GM19438 (cell line): ENCODE data around the gene MED13L.
"Not testable (repeated sequence)": the region's sequence is repeated elsewhere in the genome, so short reads cannot be mapped to it uniquely, and the experiment has no call there.

Experiments used
- ATAC-seq: cut with Tn5 transposase; IDR thresholded peaks from one replicate; pipeline ENCODE4 v1.9.1; 2021; ENCODE audit warnings: low read depth; ENCODE audit not compliant: unreplicated experiment

The MED13L gene

GRCh38 chr12:116037941-116038837 is 239.3 kb downstream of the MED13L start:
- no peak for ATAC-seq

DNA sequence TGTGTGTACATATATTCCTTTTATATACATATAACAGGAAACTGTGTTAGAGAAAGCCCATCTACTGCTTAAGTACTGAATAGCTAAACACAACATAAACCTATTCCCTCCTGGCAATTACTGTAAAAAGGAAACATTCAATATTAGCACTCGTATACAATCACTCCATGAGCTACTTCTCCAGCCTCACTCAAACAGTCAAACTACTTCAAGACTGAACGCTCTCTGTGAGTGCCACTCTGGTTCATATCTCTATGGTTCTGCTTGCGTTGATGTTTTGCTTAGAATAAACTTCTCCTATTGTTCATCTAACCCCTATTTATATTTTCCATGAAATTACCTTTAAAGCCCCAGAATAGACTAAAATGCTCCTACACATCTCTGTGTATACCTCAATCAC is 243.7 kb downstream of the MED13L start:
- ATAC-seq = no peak

DNA sequence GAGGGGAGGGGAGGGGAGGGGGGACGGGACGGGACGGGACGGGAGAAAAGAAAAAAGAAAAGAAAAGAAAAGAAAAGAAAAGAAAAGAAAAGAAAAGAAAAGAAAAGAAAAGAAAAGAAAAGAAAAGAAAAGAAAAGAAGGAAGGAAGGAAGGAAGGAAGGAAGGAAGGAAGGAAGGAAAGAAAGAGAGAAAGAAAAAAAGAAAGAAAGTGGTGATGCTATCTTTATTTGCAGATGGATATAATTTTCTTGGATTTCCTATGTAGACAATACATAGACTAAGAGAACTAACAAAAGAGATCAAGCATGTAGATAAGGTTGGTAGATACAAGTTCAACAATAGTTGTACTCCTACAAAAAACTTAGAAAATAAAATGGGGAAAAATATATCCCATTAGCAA is 245.9 kb downstream of the MED13L start:
- not testable (repeated sequence) for ATAC-seq

DNA sequence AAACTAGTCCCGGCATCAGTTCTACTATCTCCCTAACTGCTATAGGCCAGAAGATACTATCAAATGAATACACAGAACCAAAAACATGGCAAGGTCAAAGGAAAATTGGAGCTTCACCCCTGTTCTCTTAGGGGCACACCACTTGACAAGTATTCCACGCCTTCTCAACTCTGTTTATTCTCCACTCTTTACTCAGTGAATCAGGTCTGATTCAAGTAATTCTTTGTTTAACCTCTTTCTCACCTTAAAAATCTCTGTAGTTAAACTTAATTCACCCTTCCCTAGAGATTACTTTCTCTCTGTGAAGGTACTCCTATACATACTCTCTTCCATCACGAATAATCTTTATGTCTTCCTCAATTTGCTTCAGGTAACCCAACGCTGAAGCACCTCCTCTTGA is 248.9 kb downstream of the MED13L start:
- no peak for ATAC-seq

GRCh38 chr12:116027551-116027821 is 250.0 kb downstream of the MED13L start:
- no peak for ATAC-seq

DNA sequence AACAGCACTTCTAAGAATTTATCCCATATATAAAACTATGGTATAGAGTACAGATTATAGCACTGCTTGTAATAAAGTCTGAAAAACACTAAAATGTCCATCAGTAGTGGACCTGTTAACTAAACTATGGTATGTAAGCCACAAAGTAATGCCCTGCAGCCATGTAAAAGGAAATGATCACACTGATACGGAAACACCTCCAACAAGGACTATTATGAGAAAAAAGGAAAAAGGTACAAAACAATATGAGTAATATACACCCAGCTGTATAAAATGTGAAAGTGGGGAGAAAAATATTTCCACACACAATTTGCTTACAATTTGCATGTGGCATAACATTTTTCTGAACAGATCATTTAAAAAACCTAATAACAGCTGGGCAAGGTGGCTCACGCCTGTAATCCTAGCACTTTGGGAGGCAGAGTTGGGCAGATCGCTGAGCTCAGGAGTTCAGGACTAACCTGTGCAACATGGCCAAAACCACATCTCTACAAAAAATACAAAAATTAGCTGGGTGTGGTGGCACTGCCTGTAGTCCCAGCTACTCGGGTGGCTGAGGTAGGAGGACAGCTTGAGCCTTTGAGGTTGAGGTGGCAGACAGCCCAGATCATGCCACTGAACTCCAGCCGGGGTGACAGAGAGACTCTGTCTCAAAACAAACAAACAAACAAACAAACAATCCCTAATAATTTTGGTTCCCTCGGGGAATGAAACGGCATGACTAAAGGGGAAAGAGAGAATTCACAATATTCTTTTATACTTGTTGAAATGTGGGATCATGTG is 250.5 kb downstream of the MED13L start:
- ATAC-seq = no peak

DNA sequence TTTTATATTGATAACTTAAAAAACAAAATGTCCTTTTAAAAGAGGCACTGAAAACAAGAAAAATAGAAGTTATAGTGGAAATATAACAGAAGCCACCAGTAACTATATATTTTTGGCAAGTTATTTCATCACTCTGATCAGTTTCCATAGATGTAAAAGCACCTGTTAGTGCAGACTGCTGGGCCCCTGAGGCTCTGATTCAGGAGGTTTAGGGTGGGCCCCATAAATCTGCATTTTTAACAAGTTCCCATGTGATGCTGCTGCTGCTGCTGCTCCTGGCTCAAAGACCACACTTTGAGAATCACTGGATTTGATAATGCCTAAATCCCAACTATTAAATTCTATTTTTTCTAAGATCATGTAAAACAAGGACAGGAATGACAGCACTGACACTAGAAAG is 251.1 kb downstream of the MED13L start:
- no peak for ATAC-seq

- ATAC-seq = no peak
These were observed 252.7 kb downstream of the MED13L start for GRCh38 chr12:116024769-116025168.

DNA sequence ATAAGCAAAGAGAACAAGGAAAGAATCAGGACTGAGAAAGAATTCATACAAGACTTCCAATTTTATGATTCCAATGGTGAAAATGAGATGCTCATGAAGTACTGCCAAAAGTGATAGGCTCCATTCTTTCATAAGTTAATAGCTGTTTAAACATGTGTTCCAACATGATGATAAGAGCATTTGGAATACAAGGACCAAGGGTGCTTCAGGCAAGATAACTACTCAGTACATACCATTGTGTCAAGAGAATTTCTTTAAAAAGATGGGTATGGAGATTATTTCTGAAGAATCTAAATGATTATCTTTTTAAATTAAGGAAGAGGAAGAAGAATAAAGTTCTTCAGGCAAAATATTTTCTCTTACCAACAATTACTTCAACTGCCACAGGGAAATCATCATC is 258.1 kb downstream of the MED13L start:
- no peak for ATAC-seq

DNA sequence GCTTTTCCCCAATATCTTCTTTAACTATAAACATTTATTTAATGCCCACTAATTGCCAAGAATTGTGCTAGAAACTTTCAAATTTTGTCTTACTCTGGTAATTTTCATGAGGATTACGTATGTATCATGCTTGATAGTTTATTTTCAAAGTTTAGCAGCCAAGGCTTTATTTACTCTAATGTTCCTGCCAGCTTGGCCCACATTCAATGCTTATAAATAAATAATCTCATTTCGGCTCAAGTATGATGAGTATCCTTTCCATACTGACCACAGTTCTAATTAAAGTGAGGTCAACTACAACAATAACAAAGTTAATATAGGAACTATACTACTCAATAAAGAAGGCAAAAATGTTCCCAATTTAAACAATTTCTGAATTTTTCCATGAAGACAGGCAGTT is 259.2 kb downstream of the MED13L start:
- ATAC-seq = no peak

GRCh38 chr12:116015525-116015924 is 262.0 kb downstream of the MED13L start:
- ATAC-seq = no peak

GRCh38 chr12:116012757-116013156 is 264.7 kb downstream of the MED13L start:
- ATAC-seq = no peak

DNA sequence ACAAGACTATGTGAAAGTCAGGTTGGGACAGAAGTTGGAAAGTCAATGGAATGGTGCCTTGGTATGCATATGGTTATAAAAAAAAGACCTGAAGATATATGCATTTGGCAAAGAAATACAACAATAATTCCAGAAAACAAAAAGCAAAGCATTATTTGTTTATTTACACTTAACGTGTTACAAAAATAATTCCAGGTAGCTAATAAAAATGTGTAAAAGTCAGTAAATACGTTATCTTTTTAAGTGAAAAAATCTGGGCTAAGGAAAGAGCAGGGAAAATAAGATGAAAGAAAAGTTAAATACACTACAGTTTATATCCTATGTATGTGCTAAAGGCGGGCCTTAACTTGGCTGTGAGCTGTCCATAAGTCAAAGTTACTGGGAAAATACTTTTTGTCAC is 266.3 kb downstream of the MED13L start:
- ATAC-seq = no peak

- ATAC-seq = no peak
These were observed 267.0 kb downstream of the MED13L start for GRCh38 chr12:116010467-116010866.

DNA sequence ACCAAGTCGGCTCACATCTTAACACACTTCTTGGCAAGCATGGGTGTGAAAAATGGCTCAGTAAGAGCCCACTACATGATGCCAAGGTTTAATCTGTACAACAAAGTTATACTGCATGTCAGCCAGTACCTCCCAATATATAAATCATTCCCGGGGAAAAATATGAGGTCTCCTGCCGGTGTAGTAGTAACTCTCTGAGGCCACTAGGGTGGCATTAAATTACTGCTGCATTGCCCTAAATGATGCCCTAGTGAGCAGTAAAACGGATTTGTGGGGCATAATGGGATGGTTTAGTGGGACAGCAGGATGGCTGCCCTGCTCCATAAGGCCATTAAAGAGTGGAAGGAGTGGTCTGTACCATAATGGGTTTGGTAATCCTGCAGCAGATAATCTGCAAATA is 267.7 kb downstream of the MED13L start:
- ATAC-seq = no peak

DNA sequence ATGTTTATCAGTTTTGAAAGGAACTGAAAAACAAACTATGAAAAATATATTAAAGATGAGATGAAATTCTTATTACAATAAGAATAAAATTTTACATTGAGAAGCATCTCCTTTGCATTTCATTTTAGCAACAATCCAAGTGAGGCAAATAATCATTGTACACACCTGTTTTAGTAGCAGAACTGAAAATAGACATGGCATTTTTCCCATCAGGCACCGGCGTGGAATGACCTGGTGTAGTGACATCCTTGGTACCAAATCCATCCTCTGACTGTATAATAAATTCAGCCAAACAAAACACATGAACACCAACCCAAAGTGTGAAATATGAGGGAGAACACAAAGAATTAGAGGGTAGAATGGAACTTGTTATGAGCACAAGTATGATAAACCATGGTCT is 271.4 kb downstream of the MED13L start:
- ATAC-seq = no peak

DNA sequence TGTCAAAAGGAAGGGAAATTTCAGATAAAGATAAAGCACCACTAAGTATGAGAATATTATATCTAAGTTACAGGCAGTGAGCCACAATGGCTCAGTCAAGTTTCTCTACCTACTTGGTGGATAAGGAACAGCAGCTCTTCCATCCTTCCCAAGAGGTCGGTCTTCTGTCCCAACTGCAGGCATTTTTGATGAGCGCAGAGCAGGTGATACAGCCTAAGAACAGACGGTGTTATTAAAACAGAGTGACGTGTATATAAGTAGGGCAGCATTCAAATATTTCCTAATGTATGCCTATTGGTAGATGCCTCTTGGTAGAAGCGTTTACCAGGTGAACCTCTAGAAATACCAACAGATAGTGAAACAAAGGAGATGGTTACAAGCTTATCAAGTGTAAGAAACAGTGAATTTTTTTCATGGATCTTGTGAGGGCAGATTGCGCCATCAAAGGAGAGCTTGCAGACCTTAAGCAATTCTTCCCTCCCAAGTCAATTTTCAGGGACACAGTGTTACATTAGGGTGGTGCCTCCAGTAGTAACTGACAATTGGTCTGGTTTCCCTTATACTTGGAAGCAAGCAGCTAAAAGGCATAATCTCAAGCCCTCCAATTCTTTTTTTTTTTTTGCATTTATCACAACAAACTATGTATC is 274.5 kb downstream of the MED13L start:
- ATAC-seq = no peak

DNA sequence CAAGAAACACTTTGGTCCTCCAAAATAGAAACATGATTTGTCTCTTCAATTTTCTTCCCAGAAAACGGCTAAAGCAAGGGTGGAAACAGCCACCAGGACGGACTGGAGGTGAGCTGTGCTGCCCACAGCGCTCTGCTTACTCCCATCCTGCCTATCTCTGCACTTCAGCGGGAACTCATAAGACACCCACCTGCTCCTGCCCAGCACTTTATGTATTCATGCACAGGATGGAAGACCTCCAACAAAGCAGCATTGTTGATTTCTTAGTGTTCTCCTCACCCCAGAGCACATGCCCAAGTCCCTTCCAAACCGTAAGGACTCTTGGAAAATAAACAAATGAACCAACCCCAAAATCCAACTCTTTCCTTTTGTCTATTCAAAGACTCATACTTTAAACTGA is 277.2 kb downstream of the MED13L start:
- no peak for ATAC-seq

GRCh38 chr12:115999582-115999981 is 277.9 kb downstream of the MED13L start:
- no peak for ATAC-seq

DNA sequence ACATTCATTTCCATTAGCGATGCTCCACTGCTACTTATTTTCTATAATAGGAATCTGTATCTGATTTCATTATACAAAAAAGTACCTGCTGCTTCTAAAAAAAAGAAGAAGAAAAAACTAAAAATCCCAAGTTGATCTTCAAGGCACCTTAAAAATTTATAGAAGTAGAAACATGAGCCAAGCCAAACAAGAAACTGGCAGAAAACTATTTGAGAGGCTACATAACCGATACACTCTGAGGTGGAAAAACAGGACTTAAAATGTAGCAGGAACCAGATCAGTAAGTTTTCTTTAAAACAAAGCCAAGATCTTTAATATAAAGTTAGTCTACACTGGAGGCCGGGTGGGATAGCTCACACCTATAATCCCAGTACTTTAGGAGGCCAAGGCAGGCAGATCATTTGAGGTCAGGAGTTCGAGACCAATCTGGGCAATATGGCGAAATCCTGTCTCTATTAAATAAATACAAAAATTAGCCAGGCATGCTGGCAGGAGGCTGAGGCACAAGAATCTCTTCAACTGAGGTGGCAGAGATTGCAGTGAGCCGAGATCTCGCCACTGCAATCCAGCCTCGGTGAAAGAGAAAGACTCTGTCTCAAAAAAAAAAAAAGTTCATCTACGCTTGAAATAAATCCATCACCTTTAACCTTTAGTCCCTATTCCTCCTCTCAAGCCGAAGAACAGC is 278.6 kb downstream of the MED13L start:
- ATAC-seq = no peak

DNA sequence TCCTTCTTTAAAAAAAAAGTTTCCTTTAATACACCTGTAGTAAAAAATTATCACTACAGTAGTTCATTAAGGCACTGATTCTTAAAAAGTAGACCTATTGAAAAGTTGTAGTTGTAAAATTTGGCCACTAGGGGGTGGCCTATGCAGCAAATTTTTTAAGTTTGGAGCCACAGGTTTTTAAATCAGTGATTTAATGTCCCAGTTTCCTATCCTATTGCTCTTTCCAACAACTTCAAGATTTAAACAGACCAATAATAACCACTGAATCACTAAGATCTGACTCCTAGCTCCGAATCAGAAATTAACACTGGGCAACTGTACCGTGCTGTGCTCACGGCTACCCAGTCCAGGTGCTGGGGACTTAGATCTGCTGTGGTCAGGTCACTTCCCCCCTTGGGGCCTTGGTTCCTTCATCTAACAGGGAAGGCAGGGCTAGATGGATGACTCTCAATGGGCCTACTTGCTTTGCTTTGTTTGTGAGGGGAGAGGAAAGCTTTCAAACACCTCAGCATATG is 279.3 kb downstream of the MED13L start:
- no peak for ATAC-seq
